ENCODE data around the gene ISY1. TPM values are rescaled to one million over a fixed set of nuclear protein-coding genes. Genes with fewer than 3 reads are reported as not detected.
"Not testable (repeated sequence)": the region's sequence is repeated elsewhere in the genome, so short reads cannot be mapped to it uniquely, and the experiment has no call there.

The ISY1 gene
- total and polyA plus RNA-seq, 8 donors: 5.4 to 31.5 (median 13.2) TPM

DNA sequence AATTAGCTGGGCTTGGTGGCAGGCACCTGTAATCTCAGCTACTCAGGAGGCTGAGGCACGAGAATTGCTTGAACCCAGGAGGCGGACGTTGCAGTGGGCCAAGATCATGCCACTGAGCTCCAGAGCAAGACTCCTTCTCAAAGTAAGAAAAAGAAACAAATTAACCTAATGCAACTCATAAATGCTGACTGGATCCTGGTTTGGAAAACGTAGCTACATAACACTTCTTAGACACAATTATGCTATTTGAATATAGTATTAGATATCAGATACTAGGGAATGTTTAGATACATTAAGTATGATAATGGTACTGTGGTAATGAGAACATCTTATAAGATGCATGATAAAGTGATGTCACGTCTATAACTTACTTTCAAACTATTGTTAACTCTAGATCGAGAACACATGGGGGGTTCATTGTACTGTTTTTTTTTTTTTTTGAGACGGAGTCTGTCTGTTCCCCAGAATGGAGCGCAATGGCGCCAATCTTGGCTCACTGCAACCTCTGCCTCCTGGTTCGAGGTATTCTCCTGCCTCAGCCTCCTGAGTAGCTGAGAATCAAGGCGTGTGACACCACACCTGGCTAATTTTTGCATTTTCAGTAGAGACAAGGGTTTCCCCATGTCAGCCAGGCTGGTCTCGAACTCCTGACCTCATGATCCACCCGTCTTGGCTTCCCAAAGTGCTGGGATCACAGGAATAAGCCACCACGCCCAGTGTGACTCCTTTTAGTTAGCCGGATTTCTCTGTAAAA, 5.9 kb upstream of the ISY1 start:
- Histone ChIP-seq H3K4me3 (no peak overlapping the region), H3K4me1 (peaks cover 14 to 32% (median 21%) of the 10 kb centered on the region in 4 donors), H3K27ac (no peak overlapping the region), H3K9me3 (no peaks in the 10 kb centered on the region), H3K27me3 (no peaks in the 10 kb centered on the region), H3K36me3 (peaks cover 42 to 74% (median 73%) of the 10 kb centered on the region in 4 donors)
- no peak for TF ChIP-seq CTCF (IDR thresholded peaks at IDR 0.05)
- peak in 1 of 3 donors; percentile 16 for TF ChIP-seq POLR2AphosphoS5 (IDR thresholded peaks at IDR 0.05)
- no peak for TF ChIP-seq POLR2A (IDR thresholded peaks at IDR 0.05)
- TF ChIP-seq EP300 (IDR thresholded peaks at IDR 0.05): no peak
- no peak for DNase-seq
- intact Hi-C loops (cut with DNase I; ENCODE audit: low total_unique reads): no loop called here
- 86 to 89% (median 87%) methylated on average over 15 of the region's 15 CpGs for WGBS, 5 donors

DNA sequence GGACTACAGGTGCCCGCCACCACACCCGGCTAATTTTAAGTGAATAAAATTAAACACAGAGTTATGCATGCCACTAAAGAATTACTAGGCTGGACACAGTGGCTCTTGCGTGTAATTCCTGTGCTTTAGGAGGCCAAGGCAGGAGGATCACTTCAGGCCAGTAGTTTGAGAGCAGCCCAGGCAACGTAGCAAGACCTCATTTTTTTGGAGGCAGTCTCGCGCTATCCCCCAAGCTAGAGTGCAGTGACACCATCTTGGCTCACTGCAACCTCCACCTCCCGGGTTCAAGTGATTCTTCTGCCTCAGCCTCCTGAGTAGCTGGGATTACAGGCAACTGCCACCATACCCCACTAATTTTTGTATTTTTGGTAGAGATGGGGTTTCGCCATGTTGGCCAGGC, 4.7 kb upstream of the ISY1 start:
- H3K4me3 ChIP-seq; H3K27me3 ChIP-seq; H3K9me3 ChIP-seq; H3K27ac ChIP-seq; DNase-seq; intact Hi-C loops (cut with DNase I; ENCODE audit: low total_unique reads): not testable (repeated sequence)
- 89 to 96% (median 95%) methylated on average over 8 of the region's 8 CpGs for WGBS, 5 donors
- Histone ChIP-seq H3K4me1 (peaks cover 10 to 24% (median 17%) of the 10 kb centered on the region in 4 donors), H3K36me3 (peaks cover 30 to 63% (median 61%) of the 10 kb centered on the region in 4 donors)
- peak in 1 of 3 donors; percentile 8 for TF ChIP-seq POLR2AphosphoS5 (IDR thresholded peaks at IDR 0.05)

GRCh38 chr3:129164500-129164899, 3.6 kb upstream of the ISY1 start:
- Histone ChIP-seq H3K4me3 (no peak overlapping the region), H3K27ac (no peak overlapping the region), H3K36me3 (peaks cover 23 to 52% (median 50%) of the 10 kb centered on the region in 4 donors), H3K9me3 (no peaks in the 10 kb centered on the region), H3K4me1 (peaks cover 18 to 29% (median 21%) of the 10 kb centered on the region in 4 donors), H3K27me3 (no peaks in the 10 kb centered on the region)
- TF ChIP-seq POLR2A (IDR thresholded peaks at IDR 0.05) (no peak), CTCF (IDR thresholded peaks at IDR 0.05) (no peak), EP300 (IDR thresholded peaks at IDR 0.05) (no peak), POLR2AphosphoS5 (IDR thresholded peaks at IDR 0.05) (no peak)
- DNase-seq: no peak
- 82 to 90% (median 89%) methylated on average over 7 of the region's 7 CpGs for WGBS, 5 donors
- intact Hi-C loops (cut with DNase I; ENCODE audit: low total_unique reads): no loop called here

DNA sequence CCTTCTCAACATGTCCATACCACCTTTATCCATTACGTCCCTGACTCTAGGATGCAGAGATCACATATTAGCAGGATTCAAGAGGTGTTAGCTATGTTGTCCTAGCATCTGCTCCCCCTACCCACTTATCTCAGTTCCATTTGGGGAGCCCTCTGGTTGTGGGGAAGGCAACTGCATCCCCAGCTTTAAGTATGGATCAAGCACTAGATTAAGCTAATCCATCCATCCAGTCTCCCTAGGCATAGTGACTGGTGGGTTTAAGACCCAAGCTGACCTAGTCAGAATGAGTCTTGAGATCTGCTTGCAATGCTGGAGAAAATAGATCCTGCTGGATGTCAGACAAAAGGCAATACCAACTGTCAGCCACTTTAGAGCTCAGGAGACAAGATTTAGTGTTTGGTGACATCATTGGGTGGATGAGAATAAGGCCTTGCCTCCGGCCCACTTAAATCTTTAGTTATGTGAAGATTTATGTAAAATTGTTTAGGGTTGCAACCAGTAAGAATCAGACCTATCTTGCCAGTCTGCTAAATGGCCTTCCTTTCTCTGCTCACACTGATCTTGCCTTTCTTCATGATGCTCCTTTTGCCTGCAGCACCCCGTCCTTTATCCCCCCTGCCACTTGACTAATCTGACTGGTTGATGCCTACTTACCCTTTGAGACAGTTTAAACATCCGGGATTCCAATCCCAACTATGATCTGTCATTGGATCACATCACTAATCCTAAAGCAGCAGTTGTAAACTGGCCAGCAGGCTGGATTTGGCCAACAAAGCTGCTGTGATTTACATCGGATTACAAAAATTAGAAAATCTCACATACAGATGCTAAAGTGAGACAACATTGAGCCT, 2.1 kb upstream of the ISY1 start:
- no peak for DNase-seq
- peak overlapping the region in 2 of 5 donors; percentile 96 to 97 for H3K27ac ChIP-seq
- H3K9me3 ChIP-seq: no peaks in the 10 kb centered on the region
- no peak overlapping the region for H3K4me3 ChIP-seq
- H3K4me1 ChIP-seq: peaks cover 21 to 37% (median 26%) of the 10 kb centered on the region in 4 donors
- TF ChIP-seq CTCF (IDR thresholded peaks at IDR 0.05) (no peak), EP300 (IDR thresholded peaks at IDR 0.05) (no peak), POLR2A (IDR thresholded peaks at IDR 0.05) (no peak), POLR2AphosphoS5 (IDR thresholded peaks at IDR 0.05) (no peak)
- intact Hi-C loops (cut with DNase I; ENCODE audit: low total_unique reads): no loop called here
- peaks cover 26 to 45% (median 44%) of the 10 kb centered on the region in 4 donors for H3K36me3 ChIP-seq
- no peaks in the 10 kb centered on the region for H3K27me3 ChIP-seq
- WGBS, 5 donors: 41 to 65% (median 56%) methylated on average over 5 of the region's 5 CpGs

Data from stomach (tissue), 9 donors.